AG04450 (cell line): ENCODE results near the gene ADCY5. TPM values are rescaled to one million over a fixed set of nuclear protein-coding genes. Genes with fewer than 3 reads are reported as not detected.

Experiments
- CTCF ChIA-PET: fragments of 300-600, 350-600 bp; formaldehyde crosslinking; extraction: SDS; loops from one replicate; lab custom pipeline; 2022; ENCODE audit warnings: antibody characterized with exemption, inconsistent platforms; lab: Charles Lee
- POLR2A ChIA-PET: fragments of 350-600 bp; formaldehyde crosslinking; extraction: SDS; loops from one replicate; lab custom pipeline; 2021; ENCODE audit warnings: antibody characterized with exemption, inconsistent platforms; lab: Yijun Ruan, JAX
- DNase-seq: peaks from one replicate; pipeline ENCODE4 v3.0.0-alpha.2; 2011; ENCODE audit warnings: low read depth, low spot score
- H3K27ac ChIP-seq: one replicate; pipeline ENCODE4 v1.5.1; 2012; ENCODE audit warnings: low read depth, low read length, control low read depth
- H3K27me3 ChIP-seq: one replicate; pipeline ENCODE4 v1.6.0; 2012; ENCODE audit warnings: low read length; ENCODE audit not compliant: control insufficient read depth, insufficient read depth
- H3K4me3 ChIP-seq: 2 replicates; pipeline ENCODE4 v1.5.1; 2011; ENCODE audit warnings: mild to moderate bottlenecking, low read depth, low read length, control low read depth
- H3K9me3 ChIP-seq: 2 replicates; pipeline ENCODE4 v1.5.1; 2012; ENCODE audit warnings: low read length; ENCODE audit not compliant: control insufficient read depth, insufficient read depth
- polyA plus RNA-seq: library from polyadenylated mRNA; depleted of rRNA; stranded (reverse); fragments of >200 nt; gene quantifications from 2 replicates; pipeline ENCODE4 v1.2.3, GENCODE V29; 2011
- TF ChIP-seq, protein P1 (sequence below): IDR thresholded peaks from 2 replicates; pipeline ENCODE4 v1.5.1; 2011; ENCODE audit warnings: low read depth, low read length, control low read depth, inconsistent platforms

ADCY5 gene
- polyA plus RNA-seq, 1 experiment: 0.20 TPM

DNA sequence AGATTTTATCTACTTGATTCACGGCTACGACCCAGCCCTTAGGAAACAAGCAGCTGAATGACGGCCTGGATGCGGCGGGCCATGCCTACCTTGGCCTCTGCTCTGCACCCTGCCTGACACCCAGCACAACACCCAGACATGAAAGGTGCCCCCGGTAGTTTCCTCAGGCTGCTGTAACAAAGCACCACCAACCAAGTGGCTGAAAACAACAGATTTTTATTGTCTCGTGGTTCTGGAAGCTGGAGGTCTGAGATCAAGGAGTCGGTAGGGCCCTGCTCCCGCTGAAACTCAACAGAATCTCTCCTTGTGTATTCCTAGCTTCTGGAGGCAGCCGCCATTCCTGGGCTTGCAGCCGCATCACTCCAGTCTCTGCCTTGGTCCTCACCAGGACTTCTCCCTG is 111.7 kb downstream of the ADCY5 start:
- peaks cover 41% of the 10 kb centered on the region for H3K27me3 ChIP-seq

GRCh38 chr3:123336441-123336851 is 112.4 kb downstream of the ADCY5 start:
- ChIA-PET POLR2A (no interaction called here), CTCF (interaction anchor here (3.7 kb wide), 1 partner anchor 153 kb away, joined by 15 read pairs; no protein-coding TSS in a partner anchor)
- TF ChIP-seq, protein P1, sequence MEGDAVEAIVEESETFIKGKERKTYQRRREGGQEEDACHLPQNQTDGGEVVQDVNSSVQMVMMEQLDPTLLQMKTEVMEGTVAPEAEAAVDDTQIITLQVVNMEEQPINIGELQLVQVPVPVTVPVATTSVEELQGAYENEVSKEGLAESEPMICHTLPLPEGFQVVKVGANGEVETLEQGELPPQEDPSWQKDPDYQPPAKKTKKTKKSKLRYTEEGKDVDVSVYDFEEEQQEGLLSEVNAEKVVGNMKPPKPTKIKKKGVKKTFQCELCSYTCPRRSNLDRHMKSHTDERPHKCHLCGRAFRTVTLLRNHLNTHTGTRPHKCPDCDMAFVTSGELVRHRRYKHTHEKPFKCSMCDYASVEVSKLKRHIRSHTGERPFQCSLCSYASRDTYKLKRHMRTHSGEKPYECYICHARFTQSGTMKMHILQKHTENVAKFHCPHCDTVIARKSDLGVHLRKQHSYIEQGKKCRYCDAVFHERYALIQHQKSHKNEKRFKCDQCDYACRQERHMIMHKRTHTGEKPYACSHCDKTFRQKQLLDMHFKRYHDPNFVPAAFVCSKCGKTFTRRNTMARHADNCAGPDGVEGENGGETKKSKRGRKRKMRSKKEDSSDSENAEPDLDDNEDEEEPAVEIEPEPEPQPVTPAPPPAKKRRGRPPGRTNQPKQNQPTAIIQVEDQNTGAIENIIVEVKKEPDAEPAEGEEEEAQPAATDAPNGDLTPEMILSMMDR: no peak
- DNase-seq: no peak
- no peak overlapping the region for H3K27ac ChIP-seq
- H3K9me3 ChIP-seq: peaks cover 6% of the 10 kb centered on the region; the same call in 1 of the 2 replicates
- H3K4me3 ChIP-seq: no peak overlapping the region
- H3K27me3 ChIP-seq: peaks cover 35% of the 10 kb centered on the region

More for the DNA sequence above, 111.7 kb downstream of the ADCY5 start:
- Histone ChIP-seq H3K4me3 (no peak overlapping the region), H3K9me3 (peaks cover 6% of the 10 kb centered on the region; the same call in 1 of the 2 replicates), H3K27ac (no peak overlapping the region)
- POLR2A ChIA-PET: no interaction called here
- DNase-seq: no peak
- TF ChIP-seq, protein P1: no peak
- CTCF ChIA-PET: interaction anchor here (1.7 to 3.7 kb wide), 2 partner anchors 152 to 221 kb away, joined by 6 to 15 read pairs; no protein-coding TSS in a partner anchor

GRCh38 chr3:123336001-123336400 is 112.9 kb downstream of the ADCY5 start:
- POLR2A ChIA-PET: no interaction called here
- CTCF ChIA-PET: interaction anchor here (1.3 to 3.7 kb wide), 2 partner anchors 10 to 154 kb away, joined by 3 to 15 read pairs; no protein-coding TSS in a partner anchor
- H3K4me3 ChIP-seq: no peak overlapping the region
- TF ChIP-seq, protein P1: no peak
- DNase-seq: no peak
- H3K27me3 ChIP-seq: peaks cover 34% of the 10 kb centered on the region
- H3K9me3 ChIP-seq: peaks cover 6% of the 10 kb centered on the region; the same call in 1 of the 2 replicates
- no peak overlapping the region for H3K27ac ChIP-seq

- Histone ChIP-seq H3K4me3 (no peak overlapping the region), H3K9me3 (peaks cover 6% of the 10 kb centered on the region; the same call in 1 of the 2 replicates), H3K27me3 (peaks cover 35% of the 10 kb centered on the region), H3K27ac (no peak overlapping the region)
- POLR2A ChIA-PET: no interaction called here
- CTCF ChIA-PET: interaction anchor here (1.3 to 3.7 kb wide), 2 partner anchors 9 to 154 kb away, joined by 3 to 15 read pairs; no protein-coding TSS in a partner anchor
- TF ChIP-seq, protein P1: no peak
- no peak for DNase-seq
Observed at GRCh38 chr3:123335007-123335670, 113.8 kb downstream of the ADCY5 start.

DNA sequence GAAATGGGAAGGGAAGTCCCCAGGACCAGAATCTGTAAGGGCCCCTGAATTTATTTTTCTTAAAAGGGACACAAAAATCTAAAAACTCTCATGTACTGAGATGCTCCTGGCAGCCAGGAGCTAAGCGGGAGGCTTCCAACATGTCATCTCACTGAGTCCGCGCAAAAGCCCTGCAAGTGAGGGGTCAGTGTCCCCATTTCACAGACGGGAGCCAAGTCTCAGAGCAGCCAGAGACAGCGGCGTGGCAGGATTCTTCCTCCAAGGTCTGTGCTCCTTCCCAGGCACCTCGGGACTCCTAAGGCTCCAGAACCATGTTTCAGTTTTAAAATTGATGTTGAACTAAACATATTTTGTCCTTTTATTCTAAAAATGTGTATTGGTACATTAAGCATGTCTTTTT is 114.8 kb downstream of the ADCY5 start:
- ChIA-PET POLR2A (no interaction called here), CTCF (interaction anchor here (0.9 to 3.7 kb wide), 2 partner anchors 155 to 225 kb away, joined by 3 to 15 read pairs; no protein-coding TSS in a partner anchor)
- Histone ChIP-seq H3K9me3 (peaks cover 6% of the 10 kb centered on the region; the same call in 1 of the 2 replicates), H3K27me3 (peaks cover 33% of the 10 kb centered on the region), H3K4me3 (no peak overlapping the region), H3K27ac (no peak overlapping the region)
- DNase-seq: no peak
- TF ChIP-seq, protein P1: no peak
